Astrocyte of the cerebellum (primary cell): Measurements from ENCODE around the gene ASPSCR1.

Source experiments
- DNase-seq: peaks from one replicate; pipeline ENCODE4 v3.0.0-alpha.2; 2011; ENCODE audit warnings: low read depth
- H3K4me3 ChIP-seq: 2 replicates; pipeline ENCODE4 v1.5.1; 2011; ENCODE audit warnings: mild to moderate bottlenecking, low read depth, low read length, moderate library complexity
- in situ Hi-C: cut with HindIII; loops from 2 replicates; pipeline ENCODE4 v1.10.0; 2017; ENCODE audit warnings: low sequenced_read_pairs
- TF ChIP-seq, protein P1 (sequence below): IDR thresholded peaks from 2 replicates; pipeline ENCODE4 v1.5.1; 2012; ENCODE audit warnings: low read length, low read depth, moderate library complexity, mild to moderate bottlenecking; ENCODE audit errors: missing control alignments

ASPSCR1 gene

DNA sequence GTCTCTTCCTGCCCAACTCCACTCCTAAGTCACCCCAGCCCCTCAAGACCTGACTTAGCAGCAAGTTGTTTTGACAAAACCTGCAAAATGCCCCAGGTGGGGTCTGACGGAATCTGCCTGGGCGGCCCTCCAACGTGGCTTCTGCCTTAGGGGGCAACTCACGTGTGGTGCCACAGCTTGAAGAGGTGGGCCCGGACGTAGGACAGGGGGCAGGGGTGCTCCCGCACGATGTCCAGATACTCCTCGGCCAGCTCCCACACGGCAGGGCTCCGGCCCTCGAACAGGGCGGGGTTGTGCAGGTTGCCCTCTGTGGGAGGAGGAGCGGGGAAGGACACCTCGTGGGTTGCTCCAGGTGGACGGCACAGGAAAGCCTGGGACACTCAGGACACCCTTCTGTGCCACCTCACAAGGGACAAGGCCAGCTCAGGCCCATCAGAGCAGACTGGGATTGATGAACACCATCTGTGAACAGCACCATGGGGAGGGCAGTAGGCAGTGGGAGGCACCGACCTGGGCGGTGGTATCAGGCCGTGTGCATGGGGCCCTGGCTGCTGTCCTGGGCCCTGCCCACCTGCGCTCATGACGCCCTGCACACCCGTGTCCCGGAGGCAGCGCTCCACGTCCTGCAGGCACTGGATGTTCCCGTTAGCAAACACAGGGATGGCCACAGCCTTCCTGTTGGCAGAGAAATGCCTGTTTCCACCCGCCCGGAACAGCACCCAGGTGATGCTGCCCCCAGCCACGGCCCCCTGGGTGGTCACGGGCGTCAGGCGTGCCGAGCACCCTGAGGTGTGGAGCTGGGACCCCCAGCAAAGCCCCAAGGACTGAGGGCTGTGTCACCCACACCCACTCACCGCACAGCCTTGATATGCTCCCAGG lies 83.9 kb downstream of the ASPSCR1 start:
- TF ChIP-seq, protein P1, sequence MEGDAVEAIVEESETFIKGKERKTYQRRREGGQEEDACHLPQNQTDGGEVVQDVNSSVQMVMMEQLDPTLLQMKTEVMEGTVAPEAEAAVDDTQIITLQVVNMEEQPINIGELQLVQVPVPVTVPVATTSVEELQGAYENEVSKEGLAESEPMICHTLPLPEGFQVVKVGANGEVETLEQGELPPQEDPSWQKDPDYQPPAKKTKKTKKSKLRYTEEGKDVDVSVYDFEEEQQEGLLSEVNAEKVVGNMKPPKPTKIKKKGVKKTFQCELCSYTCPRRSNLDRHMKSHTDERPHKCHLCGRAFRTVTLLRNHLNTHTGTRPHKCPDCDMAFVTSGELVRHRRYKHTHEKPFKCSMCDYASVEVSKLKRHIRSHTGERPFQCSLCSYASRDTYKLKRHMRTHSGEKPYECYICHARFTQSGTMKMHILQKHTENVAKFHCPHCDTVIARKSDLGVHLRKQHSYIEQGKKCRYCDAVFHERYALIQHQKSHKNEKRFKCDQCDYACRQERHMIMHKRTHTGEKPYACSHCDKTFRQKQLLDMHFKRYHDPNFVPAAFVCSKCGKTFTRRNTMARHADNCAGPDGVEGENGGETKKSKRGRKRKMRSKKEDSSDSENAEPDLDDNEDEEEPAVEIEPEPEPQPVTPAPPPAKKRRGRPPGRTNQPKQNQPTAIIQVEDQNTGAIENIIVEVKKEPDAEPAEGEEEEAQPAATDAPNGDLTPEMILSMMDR: no peak
- no peak overlapping the region for H3K4me3 ChIP-seq
- no peak for DNase-seq
- in situ Hi-C loops: no loop called here

DNA sequence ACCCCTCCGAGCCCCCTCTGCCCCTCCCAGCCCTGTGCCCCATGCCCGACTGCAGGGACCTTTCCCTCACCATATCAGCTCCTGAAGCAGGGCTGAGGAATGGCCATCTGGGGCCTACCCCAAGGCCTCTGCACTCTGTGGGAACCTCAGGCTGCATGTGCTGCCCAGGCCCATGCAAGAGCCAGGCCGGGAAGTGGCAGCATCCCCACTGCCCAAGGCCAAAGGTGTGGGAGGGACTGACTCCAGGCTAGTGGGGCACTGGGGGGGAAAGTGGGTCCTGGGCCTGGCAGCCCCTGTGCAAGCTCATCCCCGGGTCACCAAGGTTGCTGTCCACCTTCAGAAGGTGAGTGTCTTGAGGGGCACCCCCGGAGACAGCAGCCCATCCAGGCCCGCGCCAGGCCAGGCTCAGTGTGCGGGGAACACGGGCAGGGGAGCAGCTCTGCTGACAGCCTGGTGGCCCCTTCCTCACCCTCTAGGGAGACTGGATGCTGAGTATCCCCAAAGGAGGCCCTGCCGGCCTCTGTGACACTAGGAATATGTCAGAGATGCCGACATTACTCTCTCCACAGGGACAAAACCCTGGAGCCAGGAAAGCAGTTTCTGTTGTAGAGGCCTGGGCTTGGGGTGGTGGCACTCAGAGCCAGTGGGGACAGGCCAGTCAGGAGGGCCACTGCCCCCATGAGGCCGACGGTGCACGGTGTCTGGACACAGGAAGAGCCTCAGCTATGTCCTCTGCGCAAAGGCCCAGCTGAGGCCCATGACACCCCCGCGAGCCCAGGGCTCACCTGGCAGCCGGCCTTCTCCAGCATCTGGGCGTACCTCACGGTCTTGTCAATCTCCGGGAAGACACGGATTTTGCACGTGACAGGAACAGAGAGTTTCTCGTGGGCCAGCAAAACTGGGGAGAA lies 84.9 kb downstream of the ASPSCR1 start:
- H3K4me3 ChIP-seq: no peak overlapping the region
- DNase-seq: no peak
- TF ChIP-seq, protein P1: no peak
- in situ Hi-C loops: no loop called here

DNA sequence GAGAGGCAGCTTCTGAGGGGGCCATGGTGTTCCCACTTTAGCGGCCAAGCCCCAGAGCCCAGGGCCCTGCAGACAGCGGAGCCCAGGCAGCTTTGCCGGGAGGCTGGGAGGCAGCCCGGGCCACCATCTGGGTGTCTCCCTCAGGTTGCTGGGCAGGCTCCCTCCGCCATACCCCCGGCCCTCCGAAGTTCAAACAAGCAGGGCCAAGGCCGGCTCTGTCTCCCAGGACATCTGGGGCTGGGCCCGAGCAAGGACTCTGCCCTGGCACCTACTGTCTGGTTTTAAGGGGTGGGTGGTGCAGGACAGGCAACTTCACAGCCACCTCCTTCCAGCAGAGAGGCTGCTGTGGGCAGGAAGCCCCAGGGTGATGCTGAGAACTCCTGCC lies 85.5 kb downstream of the ASPSCR1 start:
- no peak for DNase-seq
- TF ChIP-seq, protein P1: no peak
- H3K4me3 ChIP-seq: no peak overlapping the region
- in situ Hi-C loops: no loop called here

DNA sequence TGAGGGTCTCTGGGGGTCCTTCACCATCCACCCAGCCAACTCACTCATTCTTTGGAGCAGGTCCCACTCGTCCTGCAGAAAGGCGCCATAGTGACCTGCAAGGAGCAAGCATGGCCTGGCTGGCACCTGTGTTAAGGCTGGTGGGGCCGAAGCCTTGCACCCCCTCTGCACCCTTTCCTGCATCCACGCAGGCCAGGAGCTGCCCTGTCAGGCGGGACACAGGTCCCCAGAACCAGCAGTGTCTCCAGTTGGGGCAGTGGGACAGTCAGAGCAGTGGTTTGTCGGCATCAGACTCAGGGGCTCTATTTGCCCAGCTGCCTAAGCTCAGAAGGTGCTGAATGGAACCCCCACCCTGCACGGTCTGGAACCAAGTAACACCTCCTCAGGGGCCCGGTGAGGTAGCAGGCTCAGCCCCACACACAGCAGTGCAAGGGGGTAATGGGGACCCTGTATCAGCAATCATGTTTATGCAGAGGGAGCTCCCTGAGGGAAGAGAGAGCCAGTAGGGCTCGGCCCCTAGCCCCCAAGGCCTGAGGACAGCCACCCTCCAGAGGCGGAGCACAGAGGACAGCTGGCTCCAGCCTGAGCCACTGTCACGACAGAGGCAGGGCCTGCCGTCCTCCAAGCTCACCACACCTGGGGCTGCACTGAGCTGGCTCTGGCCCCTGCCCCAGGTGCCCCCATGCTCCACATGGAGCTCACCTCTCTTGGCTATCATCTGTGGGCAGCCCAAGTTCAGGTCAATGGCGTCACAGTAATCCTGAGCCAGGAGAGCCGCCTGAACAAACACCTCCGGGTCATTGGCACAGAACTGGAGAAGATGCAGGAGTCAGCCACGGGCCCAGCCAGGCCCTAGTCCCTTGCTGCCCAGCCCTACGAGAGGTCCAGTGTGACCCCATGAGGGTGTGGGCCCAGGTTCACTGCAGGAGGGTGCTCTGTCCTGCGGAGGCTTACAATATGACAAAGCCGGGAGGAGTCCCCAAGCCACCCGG lies 86.3 kb downstream of the ASPSCR1 start:
- TF ChIP-seq, protein P1: no peak
- in situ Hi-C loops: no loop called here
- no peak for DNase-seq

DNA sequence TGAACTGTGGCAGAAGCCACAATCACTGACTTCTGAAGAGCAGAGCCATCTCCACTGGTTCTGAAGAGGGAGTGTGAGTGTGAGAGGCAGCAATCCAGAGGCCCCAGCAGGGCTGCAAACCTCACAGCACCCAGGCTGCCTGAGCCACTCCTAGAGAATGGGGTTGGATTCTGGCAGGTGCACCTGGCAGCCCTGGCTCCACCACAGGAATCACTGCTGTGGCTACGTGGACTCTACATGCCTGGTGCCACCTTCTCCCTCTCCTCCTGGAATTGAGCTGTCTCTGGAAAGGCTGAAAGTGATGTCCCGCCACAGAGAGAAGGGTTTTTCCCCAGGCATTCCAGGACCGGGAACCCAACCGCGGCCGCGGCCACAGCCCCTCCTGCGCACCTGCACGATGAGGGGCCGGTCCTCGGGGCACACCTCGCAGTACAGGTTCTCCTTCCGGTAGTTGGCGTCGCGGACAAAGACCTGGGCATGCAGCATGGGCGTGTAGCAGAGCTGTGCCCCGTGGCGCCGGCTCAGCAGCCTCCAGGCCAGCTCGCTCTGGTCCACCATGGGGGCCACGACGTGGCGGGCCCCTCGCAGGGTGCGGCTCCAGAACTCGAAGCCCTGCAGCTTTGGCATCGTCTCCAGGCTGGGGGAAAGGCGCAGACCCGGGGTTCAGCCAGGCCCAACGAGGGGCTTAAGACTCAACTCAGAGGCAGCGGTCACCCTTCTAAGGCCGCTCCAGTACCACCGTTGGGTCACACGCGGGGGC lies 87.2 kb downstream of the ASPSCR1 start:
- in situ Hi-C loops: no loop called here
- peak overlapping the region; percentile 80 for H3K4me3 ChIP-seq
- DNase-seq: no peak
- TF ChIP-seq, protein P1: no peak

More for the DNA sequence above, 86.3 kb downstream of the ASPSCR1 start:
- no peak overlapping the region for H3K4me3 ChIP-seq
